Suprapubic skin (tissue), 4 donors: ENCODE measurements around the gene CBFA2T2. TPM values are rescaled to one million over a fixed set of nuclear protein-coding genes. Genes with fewer than 3 reads are reported as not detected.
A peak's percentile ranks its signal among the peaks of the same experiment; 100 is the strongest.
"Not testable (repeated sequence)": the region's sequence is repeated elsewhere in the genome, so short reads cannot be mapped to it uniquely, and the experiment has no call there.

ENCODE experiments used
- DNase-seq, 2 donors: peaks; one replicate each; pipeline ENCODE4 v3.0.0-alpha.2; 2019; ENCODE audit warnings: low spot score in 2 of 2
- H3K27ac ChIP-seq: fragments of 200-600 bp; sonication (generic); one replicate; pipeline ENCODE4 v1.5.1; 2019
- H3K27me3 ChIP-seq: fragments of 200-600 bp; sonication (generic); one replicate; pipeline ENCODE4 v1.5.1; 2019
- H3K36me3 ChIP-seq: fragments of 200-600 bp; sonication (generic); one replicate; pipeline ENCODE4 v1.5.1; 2019
- H3K4me1 ChIP-seq: fragments of 200-600 bp; sonication (generic); one replicate; pipeline ENCODE4 v1.5.1; 2019
- H3K4me3 ChIP-seq: fragments of 200-600 bp; sonication (generic); one replicate; pipeline ENCODE4 v1.5.1; 2019; ENCODE audit warnings: mild to moderate bottlenecking
- H3K9me3 ChIP-seq: fragments of 200-600 bp; sonication (generic); one replicate; pipeline ENCODE4 v1.5.1; 2019
- EP300 ChIP-seq: sonication (generic); formaldehyde crosslinking; IDR thresholded peaks from one replicate; pipeline ENCODE4 v1.6.1; 2017; ENCODE audit warnings: antibody characterized with exemption
- POLR2A ChIP-seq, 2 donors: fragments of 450-650 bp; IDR thresholded peaks; one replicate each; pipeline ENCODE4 v1.6.1; 2017; ENCODE audit warnings: antibody characterized with exemption in 2 of 2, mild to moderate bottlenecking in 2 of 2, moderate library complexity in 2 of 2
- POLR2AphosphoS5 ChIP-seq, 3 donors: sonication (generic); formaldehyde crosslinking; IDR thresholded peaks; one replicate each; pipeline ENCODE4 v1.6.1; 2017; ENCODE audit warnings: antibody characterized with exemption in 3 of 3
- WGBS: methylation state at CpG from one replicate; pipeline ENCODE4 v1.1.5; 2018; 5-methylcytosine and 5-hydroxymethylcytosine counted together
- total RNA-seq, 4 donors: library from RNA; depleted of rRNA; stranded (reverse); fragments of >200 nt; gene quantifications; one replicate each; pipeline ENCODE4 v1.1.0, GENCODE V29; 2016
- TF ChIP-seq, protein P1 (sequence below), 2 donors: fragments of 200-600 bp in 1 of 2; fragments of 450-650 bp in 1 of 2; sonication (generic) in 1 of 2; IDR thresholded peaks; one replicate each; pipeline ENCODE4 v1.5.1; 2016 to 2019; ENCODE audit warnings: antibody characterized with exemption in 2 of 2, mild to moderate bottlenecking in 1 of 2, moderate library complexity in 1 of 2

The CBFA2T2 gene
- total RNA-seq, 4 donors from 2014 or later: 20.9 to 36.7 (median 26.1) TPM

DNA sequence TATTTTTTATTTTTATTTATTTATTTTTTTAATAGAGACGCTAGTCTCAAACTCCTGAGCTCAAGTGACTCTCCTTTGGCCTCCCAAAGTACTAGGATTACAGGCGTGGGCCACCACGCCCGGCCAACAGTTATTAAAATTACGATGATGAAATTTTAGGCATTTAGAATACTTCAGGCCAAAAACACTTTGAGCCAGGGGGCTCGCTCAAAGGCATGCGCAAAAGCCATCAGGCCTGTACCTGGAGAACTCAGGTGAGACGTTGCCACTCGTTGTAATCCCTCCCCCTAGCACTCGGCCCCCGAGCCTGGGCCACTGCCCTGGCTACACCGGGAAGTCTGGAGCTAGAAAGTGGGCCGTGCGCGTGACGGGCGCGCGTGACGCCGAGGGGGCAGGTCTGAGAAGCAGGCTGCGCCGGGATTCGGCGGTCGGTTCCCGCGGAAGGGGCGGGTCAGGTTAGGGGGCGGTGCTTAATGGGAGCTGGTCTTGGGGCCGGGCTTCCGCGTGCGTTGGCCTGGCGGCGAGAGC, 337 bp upstream of the CBFA2T2 start:
- H3K4me3 ChIP-seq: peak overlapping the region; percentile 93
- H3K36me3 ChIP-seq: no peaks in the 10 kb centered on the region
- TF ChIP-seq POLR2AphosphoS5 (IDR thresholded peaks at IDR 0.05): peak; percentile 65 to 87 (median 84)
- peak in 1 of 2 donors; percentile 89 for TF ChIP-seq POLR2A (IDR thresholded peaks at IDR 0.05)
- TF ChIP-seq, protein P1, sequence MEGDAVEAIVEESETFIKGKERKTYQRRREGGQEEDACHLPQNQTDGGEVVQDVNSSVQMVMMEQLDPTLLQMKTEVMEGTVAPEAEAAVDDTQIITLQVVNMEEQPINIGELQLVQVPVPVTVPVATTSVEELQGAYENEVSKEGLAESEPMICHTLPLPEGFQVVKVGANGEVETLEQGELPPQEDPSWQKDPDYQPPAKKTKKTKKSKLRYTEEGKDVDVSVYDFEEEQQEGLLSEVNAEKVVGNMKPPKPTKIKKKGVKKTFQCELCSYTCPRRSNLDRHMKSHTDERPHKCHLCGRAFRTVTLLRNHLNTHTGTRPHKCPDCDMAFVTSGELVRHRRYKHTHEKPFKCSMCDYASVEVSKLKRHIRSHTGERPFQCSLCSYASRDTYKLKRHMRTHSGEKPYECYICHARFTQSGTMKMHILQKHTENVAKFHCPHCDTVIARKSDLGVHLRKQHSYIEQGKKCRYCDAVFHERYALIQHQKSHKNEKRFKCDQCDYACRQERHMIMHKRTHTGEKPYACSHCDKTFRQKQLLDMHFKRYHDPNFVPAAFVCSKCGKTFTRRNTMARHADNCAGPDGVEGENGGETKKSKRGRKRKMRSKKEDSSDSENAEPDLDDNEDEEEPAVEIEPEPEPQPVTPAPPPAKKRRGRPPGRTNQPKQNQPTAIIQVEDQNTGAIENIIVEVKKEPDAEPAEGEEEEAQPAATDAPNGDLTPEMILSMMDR (IDR thresholded peaks at IDR 0.05): no peak
- no peak for TF ChIP-seq EP300
- peaks cover 23% of the 10 kb centered on the region for H3K4me1 ChIP-seq
- peak; percentile 99 to 100 for DNase-seq
- H3K9me3 ChIP-seq: no peaks in the 10 kb centered on the region
- H3K27ac ChIP-seq: peak overlapping the region; percentile 91
- no peaks in the 10 kb centered on the region for H3K27me3 ChIP-seq
- WGBS: under 1% methylated on average over 32 of the region's 36 CpGs

DNA sequence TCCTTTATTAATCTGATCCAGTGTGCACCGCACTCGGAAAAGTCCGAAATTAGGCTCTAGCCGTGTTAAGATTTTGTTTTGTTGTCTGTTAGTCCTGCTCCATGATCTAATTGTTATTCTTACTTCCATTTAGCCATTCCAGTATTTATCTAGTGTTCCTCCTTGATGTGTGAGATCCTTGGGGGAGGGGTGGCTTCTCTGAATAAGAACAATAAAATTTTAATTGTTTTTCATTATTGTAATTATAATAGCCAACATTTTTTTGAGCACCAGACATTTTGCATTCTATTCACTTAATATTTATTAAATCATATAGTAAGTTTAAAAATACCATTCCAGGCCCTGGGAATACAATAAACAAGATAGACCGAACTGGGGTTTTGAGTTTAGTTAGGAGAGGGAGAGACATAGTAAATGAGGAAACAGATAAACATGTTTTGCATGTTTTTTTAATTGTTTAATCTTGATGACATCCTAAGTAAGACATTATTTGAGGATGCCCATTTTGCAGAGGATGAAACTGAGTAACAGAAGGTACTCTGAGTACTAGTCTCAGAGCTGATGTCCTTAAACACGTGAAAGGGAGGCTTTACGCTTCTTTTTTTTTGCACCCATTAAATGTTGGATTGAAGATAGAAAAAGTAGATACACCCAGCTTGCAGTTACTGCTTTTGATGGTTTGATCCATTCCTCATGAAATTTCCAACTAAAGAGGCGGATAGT, 1.2 kb downstream of the CBFA2T2 start:
- 49% methylated on average over 8 of the region's 8 CpGs for WGBS
- Histone ChIP-seq H3K9me3 (no peaks in the 10 kb centered on the region), H3K4me3 (peak overlapping the region; percentile 93), H3K27ac (peak overlapping the region; percentile 91), H3K36me3 (no peaks in the 10 kb centered on the region), H3K27me3 (no peaks in the 10 kb centered on the region), H3K4me1 (peaks cover 26% of the 10 kb centered on the region)
- TF ChIP-seq EP300 (no peak), POLR2AphosphoS5 (IDR thresholded peaks at IDR 0.05) (no peak), POLR2A (IDR thresholded peaks at IDR 0.05) (no peak)
- TF ChIP-seq, protein P1 (IDR thresholded peaks at IDR 0.05): no peak
- DNase-seq: no peak

DNA sequence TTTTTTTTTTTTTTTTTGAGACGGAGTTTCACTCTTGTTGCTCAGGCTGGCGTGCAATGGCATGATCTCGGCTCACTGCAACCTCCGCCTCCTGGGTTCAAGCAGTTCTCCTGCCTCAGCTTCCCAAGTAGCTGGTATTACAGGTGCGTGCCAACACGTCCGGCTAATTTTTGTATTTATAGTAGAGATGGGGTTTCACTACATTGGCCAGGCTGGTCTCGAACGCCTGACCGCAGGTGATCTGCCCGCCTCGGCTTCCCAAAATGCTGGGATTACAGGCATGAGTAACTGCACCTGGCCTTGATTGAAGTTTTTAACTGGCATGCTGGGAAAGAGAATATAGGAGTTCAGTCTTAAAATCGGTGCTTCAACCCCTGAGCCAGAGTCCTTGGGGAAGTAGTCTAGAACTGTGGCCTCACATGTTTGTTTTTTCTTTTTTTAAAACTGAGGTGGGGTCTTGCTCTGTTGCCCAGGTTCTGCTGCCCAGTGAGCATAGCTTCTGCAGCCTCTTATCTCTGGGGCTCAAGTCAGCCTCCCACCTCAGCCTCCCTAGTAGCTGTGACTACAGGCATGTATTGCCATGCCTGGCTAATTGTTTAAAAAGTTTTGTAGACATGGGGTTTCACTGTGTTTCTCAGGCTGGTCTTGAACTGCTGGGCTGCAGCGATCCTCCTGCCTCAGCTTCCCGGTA, 3.3 kb downstream of the CBFA2T2 start:
- DNase-seq: no peak
- H3K27me3 ChIP-seq: no peaks in the 10 kb centered on the region
- WGBS: 86% methylated on average over 15 of the region's 15 CpGs

DNA sequence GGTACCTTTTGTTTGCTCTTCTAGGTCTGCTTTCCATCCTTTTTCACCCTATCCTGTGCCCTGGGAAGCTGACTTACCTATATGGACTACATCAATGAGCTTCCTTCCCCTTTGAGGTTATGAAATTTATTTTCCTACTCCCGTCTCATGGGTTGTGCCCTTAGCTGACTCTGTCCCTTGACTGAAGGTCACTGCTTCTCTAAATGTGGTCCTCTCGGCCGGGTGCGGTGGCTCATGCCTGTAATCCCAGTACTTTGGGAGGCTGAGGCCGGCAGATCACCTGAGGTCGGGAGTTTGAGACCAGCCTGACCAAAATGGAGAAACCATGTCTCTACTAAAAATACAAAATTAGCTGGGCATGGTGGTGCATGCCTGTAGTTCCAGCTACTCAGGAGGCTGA, 6.9 kb downstream of the CBFA2T2 start:
- H3K4me1 ChIP-seq: peaks cover 31% of the 10 kb centered on the region
- H3K4me3 ChIP-seq, DNase-seq, H3K9me3 ChIP-seq, H3K27me3 ChIP-seq, H3K27ac ChIP-seq, H3K36me3 ChIP-seq: not testable (repeated sequence)
- 96% methylated on average over 6 of the region's 6 CpGs for WGBS

More for the DNA sequence above, 3.3 kb downstream of the CBFA2T2 start:
- H3K4me3 ChIP-seq: no peak overlapping the region
- TF ChIP-seq POLR2A (IDR thresholded peaks at IDR 0.05) (no peak), POLR2AphosphoS5 (IDR thresholded peaks at IDR 0.05) (no peak), EP300 (no peak)
- TF ChIP-seq, protein P1 (IDR thresholded peaks at IDR 0.05): no peak
- H3K27ac ChIP-seq: no peak overlapping the region
- H3K9me3 ChIP-seq: no peaks in the 10 kb centered on the region
- no peaks in the 10 kb centered on the region for H3K36me3 ChIP-seq
- peaks cover 28% of the 10 kb centered on the region for H3K4me1 ChIP-seq

DNA sequence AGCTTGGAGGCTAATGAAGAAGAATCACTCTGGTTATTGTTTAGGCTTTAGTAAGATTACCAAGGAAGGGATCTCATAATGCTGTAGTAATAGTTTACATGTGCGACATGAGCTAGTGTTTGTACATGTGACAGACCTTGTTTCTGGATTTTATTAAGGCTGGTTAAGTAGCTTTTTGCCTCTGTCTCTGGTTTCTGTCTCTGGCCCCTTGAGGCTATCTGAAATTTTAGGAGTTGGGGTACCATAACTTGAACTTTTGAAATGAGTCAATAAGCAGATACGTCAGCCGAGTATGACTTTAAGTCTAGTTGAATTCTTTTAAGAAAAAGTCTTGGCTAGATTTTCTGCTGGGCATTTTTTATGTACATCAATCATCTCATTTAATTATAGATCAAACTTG, 9.5 kb downstream of the CBFA2T2 start:
- Histone ChIP-seq H3K27ac (no peak overlapping the region), H3K36me3 (no peaks in the 10 kb centered on the region), H3K4me3 (no peak overlapping the region), H3K4me1 (peaks cover 24% of the 10 kb centered on the region), H3K27me3 (no peaks in the 10 kb centered on the region), H3K9me3 (no peaks in the 10 kb centered on the region)
- 68% methylated on average over 3 of the region's 3 CpGs for WGBS
- no peak for DNase-seq
- TF ChIP-seq POLR2AphosphoS5 (IDR thresholded peaks at IDR 0.05) (no peak), POLR2A (IDR thresholded peaks at IDR 0.05) (no peak), EP300 (no peak)
- TF ChIP-seq, protein P1 (IDR thresholded peaks at IDR 0.05): no peak
